HG02970 (cell line): ENCODE data around the gene F11R.
"Not testable (repeated sequence)": the region's sequence is repeated elsewhere in the genome, so short reads cannot be mapped to it uniquely, and the experiment has no call there.

ENCODE experiments used
- ATAC-seq: cut with Tn5 transposase; IDR thresholded peaks from one replicate; pipeline ENCODE4 v1.9.1; 2021; ENCODE audit warnings: mild to moderate bottlenecking, moderate library complexity, moderate number of reproducible peaks; ENCODE audit not compliant: unreplicated experiment, low FRiP score

The F11R gene

GRCh38 chr1:160978510-160978927 lies 42.4 kb downstream of the F11R start:
- no peak for ATAC-seq

GRCh38 chr1:160975026-160975425 lies 45.9 kb downstream of the F11R start:
- ATAC-seq = no peak

GRCh38 chr1:160973491-160973890 lies 47.5 kb downstream of the F11R start:
- no peak for ATAC-seq

GRCh38 chr1:160972939-160973338 lies 48.0 kb downstream of the F11R start:
- ATAC-seq = no peak

GRCh38 chr1:160971618-160972056 lies 49.3 kb downstream of the F11R start:
- ATAC-seq = no peak

GRCh38 chr1:160963521-160963920 lies 57.4 kb downstream of the F11R start:
- ATAC-seq = no peak

- no peak for ATAC-seq
Observed at GRCh38 chr1:160961419-160961818, 59.5 kb downstream of the F11R start.

- no peak for ATAC-seq
Observed at GRCh38 chr1:160956966-160957365, 64.0 kb downstream of the F11R start.

- ATAC-seq = no peak
Observed at GRCh38 chr1:160954158-160955104, 66.5 kb downstream of the F11R start, which contains the start of gene ITLN2. Gene ITLN2 (minus strand): TSS chr1:160954809. CDS start chr1:160954741, 68 bp downstream.

- ATAC-seq = no peak
Observed at GRCh38 chr1:160953030-160953429, 67.9 kb downstream of the F11R start.

GRCh38 chr1:160952129-160952510 lies 68.8 kb downstream of the F11R start:
- no peak for ATAC-seq

- no peak for ATAC-seq
Observed at GRCh38 chr1:160951443-160952128, 69.4 kb downstream of the F11R start.

- no peak for ATAC-seq
Observed at GRCh38 chr1:160950657-160951056, 70.3 kb downstream of the F11R start.

- ATAC-seq = no peak
Observed at GRCh38 chr1:160949881-160950280, 71.1 kb downstream of the F11R start.

GRCh38 chr1:160949216-160949880 lies 71.6 kb downstream of the F11R start:
- ATAC-seq = not testable (repeated sequence)

GRCh38 chr1:160947174-160947759 lies 73.7 kb downstream of the F11R start:
- not testable (repeated sequence) for ATAC-seq

GRCh38 chr1:160945881-160946280 lies 75.1 kb downstream of the F11R start:
- ATAC-seq = not testable (repeated sequence)
